ENCODE measurements around the gene VPS33A. TPM values are rescaled to one million over a fixed set of nuclear protein-coding genes. Genes with fewer than 3 reads are reported as not detected.

The VPS33A gene
- total RNA-seq: 10 to 100 TPM; 19.7 to 21.4 TPM

DNA sequence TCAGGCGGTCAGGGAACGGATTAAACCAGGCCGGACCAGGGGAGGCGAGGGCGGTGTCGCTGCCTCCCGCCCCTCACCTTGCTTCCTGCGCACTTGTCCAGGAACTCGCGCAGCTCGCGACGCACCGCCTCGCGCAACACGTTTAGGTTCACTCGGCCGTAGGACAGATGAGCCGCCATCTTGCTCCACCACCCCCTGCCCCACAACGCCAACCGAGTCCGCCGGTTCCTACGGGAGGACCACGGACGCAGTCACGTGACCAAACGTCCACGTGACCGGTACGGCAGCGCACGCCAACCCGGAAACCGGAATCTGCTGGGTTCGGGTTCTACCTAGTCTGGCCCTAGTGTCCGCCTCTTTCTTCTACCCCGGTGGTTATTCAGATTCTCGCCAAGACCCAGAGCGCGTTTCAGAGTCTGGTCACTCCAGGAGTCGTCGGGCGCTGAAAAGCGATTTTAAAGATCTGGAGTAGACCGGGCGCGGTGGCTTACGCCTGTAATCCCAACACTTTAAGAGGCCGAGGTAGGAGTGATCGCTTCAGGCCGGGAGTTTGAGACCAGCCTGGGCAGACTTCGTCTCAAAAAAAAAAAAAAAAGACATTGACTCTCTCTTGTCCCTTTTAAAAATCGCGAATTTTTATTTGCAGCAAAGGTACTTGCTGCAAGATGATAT, at the start of gene VPS33A:
Gene VPS33A, minus strand, starts transcription at position 265 of the 672 bp plus-strand sequence. Its CDS starts 86 bp downstream, at position 179.
- peaks cover 8% of the 10 kb centered on the region for H3K36me3 Mint-ChIP-seq (ENCODE audit: low read depth)
- H3K27ac Mint-ChIP-seq: peak within 1 kb of the TSS; percentile 99
- ChIA-PET POLR2A (interaction anchor here (1.3 to 1.5 kb wide), 2 partner anchors 22 to 261 kb away, joined by 4 to 5 read pairs; partner anchors contain the start of genes KNTC1 and RSRC2), CTCF (interaction anchor here (1.1 to 1.6 kb wide), 4 partner anchors 9 to 39 kb away, joined by 3 to 4 read pairs (median 4); no protein-coding TSS in a partner anchor)
- peak; percentile 97 for DNase-seq
- H3K4me3 Mint-ChIP-seq: peak within 1 kb of the TSS; percentile 97
- TF ChIP-seq, protein P1, sequence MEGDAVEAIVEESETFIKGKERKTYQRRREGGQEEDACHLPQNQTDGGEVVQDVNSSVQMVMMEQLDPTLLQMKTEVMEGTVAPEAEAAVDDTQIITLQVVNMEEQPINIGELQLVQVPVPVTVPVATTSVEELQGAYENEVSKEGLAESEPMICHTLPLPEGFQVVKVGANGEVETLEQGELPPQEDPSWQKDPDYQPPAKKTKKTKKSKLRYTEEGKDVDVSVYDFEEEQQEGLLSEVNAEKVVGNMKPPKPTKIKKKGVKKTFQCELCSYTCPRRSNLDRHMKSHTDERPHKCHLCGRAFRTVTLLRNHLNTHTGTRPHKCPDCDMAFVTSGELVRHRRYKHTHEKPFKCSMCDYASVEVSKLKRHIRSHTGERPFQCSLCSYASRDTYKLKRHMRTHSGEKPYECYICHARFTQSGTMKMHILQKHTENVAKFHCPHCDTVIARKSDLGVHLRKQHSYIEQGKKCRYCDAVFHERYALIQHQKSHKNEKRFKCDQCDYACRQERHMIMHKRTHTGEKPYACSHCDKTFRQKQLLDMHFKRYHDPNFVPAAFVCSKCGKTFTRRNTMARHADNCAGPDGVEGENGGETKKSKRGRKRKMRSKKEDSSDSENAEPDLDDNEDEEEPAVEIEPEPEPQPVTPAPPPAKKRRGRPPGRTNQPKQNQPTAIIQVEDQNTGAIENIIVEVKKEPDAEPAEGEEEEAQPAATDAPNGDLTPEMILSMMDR (IDR thresholded peaks at IDR 0.05): no peak
- peaks cover 2% of the 10 kb centered on the region for H3K27me3 Mint-ChIP-seq
- peaks cover 15% of the 10 kb centered on the region for H3K4me1 Mint-ChIP-seq (ENCODE audit: low read depth)
- ATAC-seq: peak; percentile 83
- intact Hi-C loops (cut with micrococcal nuclease): no loop called here
- no peaks in the 10 kb centered on the region for H3K9me3 Mint-ChIP-seq

GRCh38 chr12:122312926-122313325, 46.6 kb upstream of the VPS33A start:
- no peak for ATAC-seq

GRCh38 chr12:122311696-122312095, 45.4 kb upstream of the VPS33A start:
- Mint-ChIP-seq H3K4me3 (no peak overlapping the region), H3K27ac (no peak overlapping the region), H3K27me3 (no peaks in the 10 kb centered on the region), H3K9me3 (no peaks in the 10 kb centered on the region), H3K4me1 (ENCODE audit: low read depth) (no peaks in the 10 kb centered on the region), H3K36me3 (ENCODE audit: low read depth) (peaks cover 8% of the 10 kb centered on the region)
- POLR2A ChIA-PET: interaction anchor here (1.2 kb wide), 1 partner anchor 11 kb away, joined by 5 read pairs; no protein-coding TSS in a partner anchor
- no peak for DNase-seq
- no peak for ATAC-seq
- TF ChIP-seq, protein P1 (IDR thresholded peaks at IDR 0.05): no peak
- CTCF ChIA-PET: interaction anchor here (1.0 to 3.3 kb wide), 4 partner anchors 12 to 44 kb away, joined by 3 to 10 read pairs (median 4); no protein-coding TSS in a partner anchor
- intact Hi-C loops (cut with micrococcal nuclease): no loop called here

More at GRCh38 chr12:122312926-122313325, 46.6 kb upstream of the VPS33A start:
- Mint-ChIP-seq H3K27ac (no peak overlapping the region), H3K4me1 (ENCODE audit: low read depth) (no peaks in the 10 kb centered on the region), H3K9me3 (no peaks in the 10 kb centered on the region), H3K27me3 (no peaks in the 10 kb centered on the region), H3K4me3 (no peak overlapping the region), H3K36me3 (ENCODE audit: low read depth) (peaks cover 12% of the 10 kb centered on the region)
- DNase-seq: no peak
- intact Hi-C loops (cut with micrococcal nuclease): no loop called here
- TF ChIP-seq, protein P1 (IDR thresholded peaks at IDR 0.05): no peak
- ChIA-PET POLR2A (interaction anchor here (0.5 to 1.2 kb wide), 2 partner anchors 10 to 87 kb away, joined by 3 to 5 read pairs; no protein-coding TSS in a partner anchor), CTCF (interaction anchor here (1.7 to 3.3 kb wide), 2 partner anchors 11 to 43 kb away, joined by 4 to 10 read pairs; no protein-coding TSS in a partner anchor)

DNA sequence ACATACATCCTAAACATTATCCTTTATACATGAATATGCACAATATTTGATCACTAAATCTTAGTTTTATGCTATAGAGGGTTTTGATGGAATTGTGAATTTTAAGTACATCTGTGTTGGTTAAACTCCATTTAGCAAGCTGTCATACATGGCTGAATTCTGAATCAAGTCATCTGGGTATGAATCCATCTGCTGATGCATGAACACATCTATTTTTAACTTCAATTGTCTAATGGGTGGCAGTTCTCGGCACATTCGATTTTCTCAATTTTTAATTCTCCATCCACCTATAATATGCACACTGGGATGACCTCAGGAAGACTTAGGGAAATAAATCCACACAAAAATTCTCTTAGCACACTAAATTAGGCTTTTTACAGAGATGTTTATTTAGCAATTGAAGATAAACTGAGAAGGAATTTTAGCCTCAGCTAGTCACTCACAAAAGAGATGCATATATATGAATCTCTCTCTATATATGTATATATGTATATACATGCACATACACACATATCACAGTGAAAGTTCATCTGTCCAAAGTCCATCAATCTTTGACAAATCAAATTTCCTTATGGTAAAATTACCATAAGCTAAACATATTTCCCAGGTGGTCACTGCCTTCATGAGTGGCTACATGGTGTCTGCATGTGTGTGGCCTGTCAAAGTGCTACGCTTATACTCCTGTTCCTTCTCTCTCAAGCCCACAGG, 44.5 kb upstream of the VPS33A start:
- CTCF ChIA-PET: interaction anchor here (1.2 kb wide), 1 partner anchor 43 kb away, joined by 5 read pairs; no protein-coding TSS in a partner anchor
- no peaks in the 10 kb centered on the region for H3K4me1 Mint-ChIP-seq (ENCODE audit: low read depth)
- H3K4me3 Mint-ChIP-seq: no peak overlapping the region
- no peaks in the 10 kb centered on the region for H3K27me3 Mint-ChIP-seq
- no peak for ATAC-seq
- POLR2A ChIA-PET: no interaction called here
- DNase-seq: no peak
- H3K9me3 Mint-ChIP-seq: no peaks in the 10 kb centered on the region
- H3K27ac Mint-ChIP-seq: no peak overlapping the region
- H3K36me3 Mint-ChIP-seq (ENCODE audit: low read depth): peaks cover 8% of the 10 kb centered on the region
- intact Hi-C loops (cut with micrococcal nuclease): no loop called here
- TF ChIP-seq, protein P1 (IDR thresholded peaks at IDR 0.05): no peak

All from activated CD8-positive, alpha-beta T cell treated with anti-CD3 and anti-CD28 coated beads for 36 hours (primary cell).